HepG2 (cell line): ENCODE results near the gene LIME1. TPM values are rescaled to one million over a fixed set of nuclear protein-coding genes. Genes with fewer than 3 reads are reported as not detected.
A peak's percentile ranks its signal among the peaks of the same experiment; 100 is the strongest.

ENCODE experiments used
- CREB1 ChIP-seq, 2 experiments: fragments of 450-650 bp in 1 of 2; IDR thresholded peaks; 2 replicates each; pipeline ENCODE4 v1.6.1; 2016 to 2017; ENCODE audit warnings: control low read depth in 1 of 2, mild to moderate bottlenecking in 1 of 2, missing compliant biosample characterization in 1 of 2, missing genetic modification characterization in 1 of 2
- EEA1 ChIP-seq: sonication (generic); formaldehyde crosslinking; IDR thresholded peaks from 2 replicates; pipeline ENCODE4 v1.5.1; 2020; ENCODE audit warnings: mild to moderate bottlenecking, missing genetic modification reagents, borderline replicate concordance
- ESRRA ChIP-seq: sonication (generic); formaldehyde crosslinking; IDR thresholded peaks from 2 replicates; pipeline ENCODE4 v1.5.1; 2020; ENCODE audit warnings: mild to moderate bottlenecking, low read depth, missing genetic modification reagents
- HDAC1 ChIP-seq: sonication (generic); formaldehyde crosslinking; IDR thresholded peaks from 2 replicates; pipeline ENCODE4 v1.5.1; 2020; ENCODE audit warnings: mild to moderate bottlenecking, missing genetic modification reagents
- ISX ChIP-seq: sonication (generic); formaldehyde crosslinking; conservative IDR thresholded peaks from 2 replicates; pipeline ENCODE4 v1.5.0; 2020; ENCODE audit warnings: missing genetic modification reagents
- KDM3A ChIP-seq: IDR thresholded peaks from 2 replicates; pipeline ENCODE4 v1.6.1; 2018; ENCODE audit warnings: low read depth, missing compliant biosample characterization
- KDM4B ChIP-seq: sonication (generic); formaldehyde crosslinking; IDR thresholded peaks from 2 replicates; pipeline ENCODE4 v1.4.0; 2020; ENCODE audit warnings: missing genetic modification reagents
- MIER3 ChIP-seq: IDR thresholded peaks from 2 replicates; pipeline ENCODE4 v1.6.1; 2016; ENCODE audit warnings: missing compliant biosample characterization, borderline replicate concordance
- NFIB ChIP-seq: sonication (generic); formaldehyde crosslinking; IDR thresholded peaks from 2 replicates; pipeline ENCODE4 v1.9.0; 2021; ENCODE audit warnings: missing genetic modification reagents, mild to moderate bottlenecking, borderline replicate concordance
- PPARG ChIP-seq: conservative IDR thresholded peaks from 2 replicates; pipeline ENCODE4 v1.6.1; 2016; ENCODE audit warnings: missing biosample characterization, missing genetic modification reagents
- SIX1 ChIP-seq: sonication (generic); formaldehyde crosslinking; IDR thresholded peaks from 2 replicates; pipeline ENCODE4 v1.4.0; 2020; ENCODE audit warnings: missing genetic modification reagents, borderline replicate concordance
- SMAD1 ChIP-seq: sonication (generic); formaldehyde crosslinking; IDR thresholded peaks from 2 replicates; pipeline ENCODE4 v1.4.0; 2020; ENCODE audit warnings: missing genetic modification reagents, low read depth, mild to moderate bottlenecking, borderline replicate concordance
- THAP11 ChIP-seq: IDR thresholded peaks from 2 replicates; pipeline ENCODE4 v1.6.1; 2016; ENCODE audit warnings: missing biosample characterization, missing genetic modification reagents
- YY1 ChIP-seq: IDR thresholded peaks from 2 replicates; pipeline ENCODE4 v1.6.1; 2011; ENCODE audit warnings: low read length, low read depth, moderate library complexity, mild to moderate bottlenecking; ENCODE audit not compliant: insufficient read depth, insufficient replicate concordance
- ZMAT3 ChIP-seq: sonication (generic); formaldehyde crosslinking; conservative IDR thresholded peaks from 2 replicates; pipeline ENCODE4 v1.7.0; 2021; ENCODE audit warnings: missing genetic modification reagents
- ZNF564 ChIP-seq: sonication (generic); formaldehyde crosslinking; IDR thresholded peaks from 2 replicates; pipeline ENCODE4 v1.8.1; 2023; ENCODE audit warnings: mild to moderate bottlenecking, missing genetic modification reagents
- polyA plus RNA-seq, 8 experiments: library from polyadenylated mRNA; depleted of rRNA in 3 of 8; stranded (reverse) in 7 of 8; unstranded in 1 of 8; fragments of >200 nt; fragmentation: Illumina TruSeq in 4 of 8; extraction: Trizol in 4 of 8; gene quantifications; 2 replicates each; pipeline versions ENCODE4 v1.2.1 to v1.2.3, GENCODE V29; 2011 to 2016; ENCODE audit warnings: low read depth in 4 of 8, missing spikeins in 1 of 8, mixed read lengths in 1 of 8; ENCODE audit not compliant: insufficient read depth in 1 of 8
- total RNA-seq, 5 experiments: library from RNA; depleted of rRNA; stranded (reverse); fragments of >200 nt; fragmentation: Illumina TruSeq; extraction: Trizol; gene quantifications; 2 replicates each; pipeline ENCODE4 v1.2.3, GENCODE V29; 2016; ENCODE audit warnings: low read depth in 1 of 5
- TF ChIP-seq, protein P1 (sequence below): sonication (generic); formaldehyde crosslinking; IDR thresholded peaks from 2 replicates; pipeline ENCODE4 v1.4.0; 2020; ENCODE audit warnings: mild to moderate bottlenecking, missing genetic modification reagents
- TF ChIP-seq, protein P2 (sequence below): sonication (generic); formaldehyde crosslinking; IDR thresholded peaks from 2 replicates; pipeline ENCODE4 v1.4.0; 2020; ENCODE audit warnings: missing genetic modification reagents, mild to moderate bottlenecking, borderline replicate concordance
- TF ChIP-seq, protein P3 (sequence below): sonication (generic); formaldehyde crosslinking; conservative IDR thresholded peaks from 2 replicates; pipeline ENCODE4 v1.5.0; 2020; ENCODE audit warnings: missing genetic modification reagents

LIME1 gene
- total and polyA plus RNA-seq, 2 of the 13 experiments (the other 11 are each of a cell fraction or from before 2014, with no cell fraction given) = 13.0 to 61.5 TPM

DNA sequence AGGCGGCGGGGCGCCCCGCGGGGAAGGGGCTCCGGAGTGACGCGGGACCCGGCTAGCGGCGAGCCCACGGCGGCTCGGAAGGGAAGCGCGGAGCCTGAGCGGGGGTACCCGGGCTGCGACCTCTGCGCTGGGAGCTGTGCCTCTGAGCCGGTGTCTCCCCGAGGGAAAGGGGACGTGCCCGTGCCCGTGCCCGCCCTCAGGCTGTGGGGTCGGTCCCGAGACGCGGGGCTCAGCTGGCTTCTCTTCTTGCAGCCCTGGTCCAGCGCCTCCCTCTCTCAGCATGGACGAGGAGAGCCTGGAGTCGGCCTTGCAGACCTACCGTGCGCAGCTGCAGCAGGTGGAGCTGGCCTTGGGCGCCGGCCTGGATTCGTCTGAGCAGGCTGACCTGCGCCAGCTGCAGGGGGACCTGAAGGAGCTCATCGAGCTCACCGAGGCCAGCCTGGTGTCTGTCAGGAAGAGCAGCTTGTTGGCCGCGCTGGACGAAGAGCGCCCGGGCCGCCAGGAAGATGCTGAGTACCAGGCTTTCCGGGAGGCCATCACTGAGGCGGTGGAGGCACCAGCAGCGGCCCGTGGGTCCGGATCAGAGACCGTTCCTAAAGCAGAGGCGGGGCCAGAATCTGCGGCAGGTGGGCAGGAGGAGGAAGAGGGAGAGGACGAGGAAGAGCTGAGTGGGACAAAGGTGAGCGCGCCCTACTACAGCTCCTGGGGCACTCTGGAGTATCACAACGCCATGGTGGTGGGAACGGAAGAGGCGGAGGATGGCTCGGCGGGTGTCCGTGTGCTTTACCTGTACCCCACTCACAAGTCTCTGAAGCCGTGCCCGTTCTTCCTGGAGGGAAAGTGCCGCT, 27.9 kb upstream of the LIME1 start (continued):
- TF ChIP-seq, protein P1, sequence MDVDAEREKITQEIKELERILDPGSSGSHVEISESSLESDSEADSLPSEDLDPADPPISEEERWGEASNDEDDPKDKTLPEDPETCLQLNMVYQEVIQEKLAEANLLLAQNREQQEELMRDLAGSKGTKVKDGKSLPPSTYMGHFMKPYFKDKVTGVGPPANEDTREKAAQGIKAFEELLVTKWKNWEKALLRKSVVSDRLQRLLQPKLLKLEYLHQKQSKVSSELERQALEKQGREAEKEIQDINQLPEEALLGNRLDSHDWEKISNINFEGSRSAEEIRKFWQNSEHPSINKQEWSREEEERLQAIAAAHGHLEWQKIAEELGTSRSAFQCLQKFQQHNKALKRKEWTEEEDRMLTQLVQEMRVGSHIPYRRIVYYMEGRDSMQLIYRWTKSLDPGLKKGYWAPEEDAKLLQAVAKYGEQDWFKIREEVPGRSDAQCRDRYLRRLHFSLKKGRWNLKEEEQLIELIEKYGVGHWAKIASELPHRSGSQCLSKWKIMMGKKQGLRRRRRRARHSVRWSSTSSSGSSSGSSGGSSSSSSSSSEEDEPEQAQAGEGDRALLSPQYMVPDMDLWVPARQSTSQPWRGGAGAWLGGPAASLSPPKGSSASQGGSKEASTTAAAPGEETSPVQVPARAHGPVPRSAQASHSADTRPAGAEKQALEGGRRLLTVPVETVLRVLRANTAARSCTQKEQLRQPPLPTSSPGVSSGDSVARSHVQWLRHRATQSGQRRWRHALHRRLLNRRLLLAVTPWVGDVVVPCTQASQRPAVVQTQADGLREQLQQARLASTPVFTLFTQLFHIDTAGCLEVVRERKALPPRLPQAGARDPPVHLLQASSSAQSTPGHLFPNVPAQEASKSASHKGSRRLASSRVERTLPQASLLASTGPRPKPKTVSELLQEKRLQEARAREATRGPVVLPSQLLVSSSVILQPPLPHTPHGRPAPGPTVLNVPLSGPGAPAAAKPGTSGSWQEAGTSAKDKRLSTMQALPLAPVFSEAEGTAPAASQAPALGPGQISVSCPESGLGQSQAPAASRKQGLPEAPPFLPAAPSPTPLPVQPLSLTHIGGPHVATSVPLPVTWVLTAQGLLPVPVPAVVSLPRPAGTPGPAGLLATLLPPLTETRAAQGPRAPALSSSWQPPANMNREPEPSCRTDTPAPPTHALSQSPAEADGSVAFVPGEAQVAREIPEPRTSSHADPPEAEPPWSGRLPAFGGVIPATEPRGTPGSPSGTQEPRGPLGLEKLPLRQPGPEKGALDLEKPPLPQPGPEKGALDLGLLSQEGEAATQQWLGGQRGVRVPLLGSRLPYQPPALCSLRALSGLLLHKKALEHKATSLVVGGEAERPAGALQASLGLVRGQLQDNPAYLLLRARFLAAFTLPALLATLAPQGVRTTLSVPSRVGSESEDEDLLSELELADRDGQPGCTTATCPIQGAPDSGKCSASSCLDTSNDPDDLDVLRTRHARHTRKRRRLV = 0 out of 2 replicates have a peak, but pooled peaks have one; percentile 22
- no peak for TF ChIP-seq KDM4B (CRISPR knock-in tag)
- TF ChIP-seq, protein P2, sequence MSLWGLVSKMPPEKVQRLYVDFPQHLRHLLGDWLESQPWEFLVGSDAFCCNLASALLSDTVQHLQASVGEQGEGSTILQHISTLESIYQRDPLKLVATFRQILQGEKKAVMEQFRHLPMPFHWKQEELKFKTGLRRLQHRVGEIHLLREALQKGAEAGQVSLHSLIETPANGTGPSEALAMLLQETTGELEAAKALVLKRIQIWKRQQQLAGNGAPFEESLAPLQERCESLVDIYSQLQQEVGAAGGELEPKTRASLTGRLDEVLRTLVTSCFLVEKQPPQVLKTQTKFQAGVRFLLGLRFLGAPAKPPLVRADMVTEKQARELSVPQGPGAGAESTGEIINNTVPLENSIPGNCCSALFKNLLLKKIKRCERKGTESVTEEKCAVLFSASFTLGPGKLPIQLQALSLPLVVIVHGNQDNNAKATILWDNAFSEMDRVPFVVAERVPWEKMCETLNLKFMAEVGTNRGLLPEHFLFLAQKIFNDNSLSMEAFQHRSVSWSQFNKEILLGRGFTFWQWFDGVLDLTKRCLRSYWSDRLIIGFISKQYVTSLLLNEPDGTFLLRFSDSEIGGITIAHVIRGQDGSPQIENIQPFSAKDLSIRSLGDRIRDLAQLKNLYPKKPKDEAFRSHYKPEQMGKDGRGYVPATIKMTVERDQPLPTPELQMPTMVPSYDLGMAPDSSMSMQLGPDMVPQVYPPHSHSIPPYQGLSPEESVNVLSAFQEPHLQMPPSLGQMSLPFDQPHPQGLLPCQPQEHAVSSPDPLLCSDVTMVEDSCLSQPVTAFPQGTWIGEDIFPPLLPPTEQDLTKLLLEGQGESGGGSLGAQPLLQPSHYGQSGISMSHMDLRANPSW = no peak
- TF ChIP-seq CREB1 (IDR thresholded peaks at IDR 0.05) = no peak
- no peak for TF ChIP-seq CREB1 (CRISPR knock-in tag; IDR thresholded peaks at IDR 0.05)
- no peak for TF ChIP-seq ESRRA (CRISPR knock-in tag)
- TF ChIP-seq, protein P3, sequence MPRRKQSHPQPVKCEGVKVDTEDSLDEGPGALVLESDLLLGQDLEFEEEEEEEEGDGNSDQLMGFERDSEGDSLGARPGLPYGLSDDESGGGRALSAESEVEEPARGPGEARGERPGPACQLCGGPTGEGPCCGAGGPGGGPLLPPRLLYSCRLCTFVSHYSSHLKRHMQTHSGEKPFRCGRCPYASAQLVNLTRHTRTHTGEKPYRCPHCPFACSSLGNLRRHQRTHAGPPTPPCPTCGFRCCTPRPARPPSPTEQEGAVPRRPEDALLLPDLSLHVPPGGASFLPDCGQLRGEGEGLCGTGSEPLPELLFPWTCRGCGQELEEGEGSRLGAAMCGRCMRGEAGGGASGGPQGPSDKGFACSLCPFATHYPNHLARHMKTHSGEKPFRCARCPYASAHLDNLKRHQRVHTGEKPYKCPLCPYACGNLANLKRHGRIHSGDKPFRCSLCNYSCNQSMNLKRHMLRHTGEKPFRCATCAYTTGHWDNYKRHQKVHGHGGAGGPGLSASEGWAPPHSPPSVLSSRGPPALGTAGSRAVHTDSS = no peak
- no peak for TF ChIP-seq MIER3 (CRISPR knock-in tag)
- no peak for TF ChIP-seq ZMAT3 (CRISPR knock-in tag)
- no peak for TF ChIP-seq ZNF564 (CRISPR knock-in tag)
- TF ChIP-seq KDM3A (CRISPR knock-in tag) = no peak
- no peak for TF ChIP-seq THAP11 (CRISPR knock-in tag)
- TF ChIP-seq EEA1 = peak; percentile 67; the same call in 1 of the 2 replicates
- peak; percentile 51; the same call in 1 of the 2 replicates for TF ChIP-seq PPARG (CRISPR knock-in tag)
- TF ChIP-seq HDAC1 = no peak
- no peak for TF ChIP-seq YY1
- TF ChIP-seq NFIB (CRISPR knock-in tag) = no peak
- TF ChIP-seq SIX1 (CRISPR knock-in tag) = no peak
- no peak for TF ChIP-seq ISX (CRISPR knock-in tag)
- TF ChIP-seq SMAD1 (CRISPR knock-in tag) = no peak
